HG02938 (cell line): ENCODE measurements around the gene MUC2.

Experiments
- ATAC-seq: cut with Tn5 transposase; IDR thresholded peaks from one replicate; pipeline ENCODE4 v1.9.1; 2021; ENCODE audit warnings: mild to moderate bottlenecking, moderate library complexity; ENCODE audit not compliant: unreplicated experiment

The MUC2 gene

GRCh38 chr11:1070594-1071462 is 3.8 kb upstream of the MUC2 start:
- ATAC-seq: no peak

GRCh38 chr11:1071571-1072115 is 3.0 kb upstream of the MUC2 start:
- no peak for ATAC-seq

- no peak for ATAC-seq
These were observed 2.4 kb upstream of the MUC2 start for GRCh38 chr11:1072116-1072820.

GRCh38 chr11:1072821-1073231 is 1.8 kb upstream of the MUC2 start:
- ATAC-seq: no peak

- ATAC-seq: no peak
These were observed 1.4 kb upstream of the MUC2 start for GRCh38 chr11:1073261-1073724.

GRCh38 chr11:1073851-1074243 is 827 bp upstream of the MUC2 start:
- no peak for ATAC-seq

GRCh38 chr11:1075341-1075911 is 752 bp downstream of the MUC2 start:
- ATAC-seq: no peak

- ATAC-seq: no peak
These were observed 1.5 kb downstream of the MUC2 start for GRCh38 chr11:1076061-1076665.

- no peak for ATAC-seq
These were observed 2.4 kb downstream of the MUC2 start for GRCh38 chr11:1077033-1077416.

- ATAC-seq: no peak
These were observed 2.9 kb downstream of the MUC2 start for GRCh38 chr11:1077417-1078119.

- ATAC-seq: no peak
These were observed 3.5 kb downstream of the MUC2 start for GRCh38 chr11:1078191-1078601.

- ATAC-seq: no peak
These were observed 7.1 kb downstream of the MUC2 start for GRCh38 chr11:1081601-1082311.

GRCh38 chr11:1082346-1082727 is 7.7 kb downstream of the MUC2 start:
- no peak for ATAC-seq

- no peak for ATAC-seq
These were observed 8.3 kb downstream of the MUC2 start for GRCh38 chr11:1082728-1083620.

- no peak for ATAC-seq
These were observed 9.2 kb downstream of the MUC2 start for GRCh38 chr11:1083621-1084551.

- no peak for ATAC-seq
These were observed 10.1 kb downstream of the MUC2 start for GRCh38 chr11:1084561-1085439.
